ENCODE measurements around the gene MCCD1. TPM values are rescaled to one million over a fixed set of nuclear protein-coding genes. Genes with fewer than 3 reads are reported as not detected.
"Not testable (repeated sequence)": the region's sequence is repeated elsewhere in the genome, so short reads cannot be mapped to it uniquely, and the experiment has no call there.

The MCCD1 gene
- total RNA-seq, 1 donor from 2014 or later, result not detected

DNA sequence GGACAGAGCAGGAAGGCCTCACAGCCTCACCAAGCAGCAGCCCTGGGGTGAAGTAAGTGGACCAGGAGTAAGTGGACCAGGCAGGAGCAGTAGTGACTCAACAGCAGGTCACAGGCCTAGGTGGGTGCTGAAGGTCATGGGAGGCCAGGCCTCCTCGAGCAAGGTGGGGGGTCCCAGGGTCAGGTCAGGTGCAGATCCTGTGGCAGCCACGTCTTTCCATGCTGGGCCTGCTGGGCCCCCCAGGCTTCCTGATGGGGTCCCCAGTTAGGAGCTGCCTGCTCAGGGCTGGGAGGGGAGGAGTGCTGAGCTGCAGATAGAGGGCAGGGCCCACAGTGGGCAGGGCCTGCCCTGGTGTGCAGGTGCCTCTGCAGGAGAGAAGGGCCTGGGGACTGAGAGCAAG is 19.7 kb upstream of the MCCD1 start:
- not testable (repeated sequence) for DNase-seq (ENCODE audit: extremely low read depth, low read depth, low spot score)

GRCh38 chr6:31510007-31510406 is 18.8 kb upstream of the MCCD1 start:
- DNase-seq (ENCODE audit: extremely low read depth, low read depth, low spot score), result no peak

GRCh38 chr6:31513456-31514165 is 15.2 kb upstream of the MCCD1 start:
- no peak for DNase-seq (ENCODE audit: extremely low read depth, low read depth, low spot score)

DNA sequence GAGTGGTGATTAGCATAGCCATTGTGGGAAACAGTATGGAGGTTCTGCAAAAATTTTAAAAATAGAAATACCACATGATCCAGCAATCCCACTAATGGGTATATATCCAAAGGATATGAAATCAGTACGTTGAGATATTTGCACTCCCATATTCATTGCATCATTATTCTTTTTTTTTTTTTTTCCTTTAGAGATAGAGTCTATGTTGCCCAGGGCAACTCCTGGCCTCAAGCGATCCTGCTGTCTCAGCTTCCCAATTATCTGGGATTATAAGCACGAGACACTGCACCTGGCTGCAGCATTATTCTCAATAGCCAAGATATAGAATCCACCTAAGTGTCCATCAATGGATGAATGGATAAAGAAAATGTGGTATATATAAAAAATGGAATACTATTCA is 6.9 kb upstream of the MCCD1 start:
- no peak for DNase-seq (ENCODE audit: extremely low read depth, low read depth, low spot score)

DNA sequence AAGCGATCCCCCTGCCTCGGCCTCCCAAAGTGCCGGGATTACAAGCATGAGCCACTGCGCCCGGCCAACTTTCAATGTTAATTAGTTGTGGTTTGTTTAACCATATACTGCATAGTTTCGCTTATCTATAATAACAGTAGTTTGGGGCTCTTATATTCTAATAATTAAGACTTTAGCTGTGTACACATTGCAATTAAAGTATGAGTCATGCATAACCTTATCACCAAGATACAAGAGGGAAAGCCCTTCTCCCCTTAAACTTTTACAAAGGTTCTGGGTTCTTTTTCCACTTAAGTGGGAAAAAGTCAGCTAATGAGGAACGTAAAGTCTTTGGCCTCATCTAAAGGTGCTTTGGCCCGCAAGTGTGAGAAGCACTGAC is 3.2 kb upstream of the MCCD1 start:
- DNase-seq (ENCODE audit: extremely low read depth, low read depth, low spot score), result no peak

DNA sequence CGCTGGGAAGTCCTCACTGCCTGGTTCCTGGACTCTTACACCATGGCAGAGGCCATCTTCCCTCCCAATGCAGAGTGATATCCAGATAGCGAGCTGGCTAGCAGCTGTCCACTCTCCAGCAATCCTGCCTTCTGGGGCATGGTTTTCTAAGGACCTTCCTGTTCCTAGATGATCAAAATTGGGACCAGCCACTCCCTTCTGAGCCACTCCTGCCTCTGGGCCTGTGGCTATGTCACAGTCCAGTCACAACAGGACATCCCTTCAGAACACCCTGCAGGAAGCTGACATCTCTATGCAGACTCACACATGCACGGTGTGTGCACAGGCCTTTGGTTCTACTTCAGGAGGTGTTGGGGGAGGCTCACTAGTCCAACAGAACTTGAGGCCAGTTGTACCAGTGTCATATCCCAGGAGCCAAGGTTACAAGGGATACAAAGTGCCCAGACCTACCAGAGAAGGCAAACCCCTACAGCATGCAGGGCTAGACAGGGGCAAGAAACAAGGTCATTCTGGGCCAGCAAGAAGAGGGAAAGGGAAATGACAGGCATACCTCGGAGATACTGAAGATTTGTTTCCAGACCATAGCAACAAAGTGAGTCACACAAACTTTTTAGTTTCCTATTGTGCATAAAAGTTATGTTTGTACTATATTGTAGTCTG is 2.7 kb upstream of the MCCD1 start:
- peak; percentile 77 for DNase-seq (ENCODE audit: extremely low read depth, low read depth, low spot score)

DNA sequence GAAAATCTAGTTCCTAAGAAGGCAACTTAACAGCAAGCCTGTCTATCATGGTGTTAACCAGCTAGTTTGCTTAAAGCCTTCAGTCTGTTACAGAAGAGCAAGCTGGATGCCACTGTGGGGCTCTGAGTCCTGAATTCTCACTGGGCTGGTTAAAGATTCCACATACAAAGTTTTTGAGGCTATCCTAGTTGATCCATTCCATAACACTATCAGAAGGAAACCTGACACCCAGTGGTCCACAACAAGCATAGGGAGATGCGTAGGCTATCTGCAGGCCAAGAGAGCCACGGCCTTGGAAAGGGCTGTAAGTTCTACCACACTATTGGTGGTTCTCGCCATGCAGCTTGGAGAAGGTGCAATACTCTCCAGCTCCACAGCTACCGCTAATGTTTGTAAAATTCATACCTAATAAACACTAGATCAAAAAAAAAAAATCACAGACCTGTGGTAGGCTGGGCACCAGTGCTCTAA is 420 bp upstream of the MCCD1 start:
- no peak for DNase-seq (ENCODE audit: extremely low read depth, low read depth, low spot score)

GRCh38 chr6:31529329-31530150 is 778 bp downstream of the MCCD1 start:
- DNase-seq (ENCODE audit: extremely low read depth, low read depth, low spot score), result no peak

GRCh38 chr6:31530659-31531058 is 1.9 kb downstream of the MCCD1 start:
- DNase-seq (ENCODE audit: extremely low read depth, low read depth, low spot score), result no peak

- DNase-seq (ENCODE audit: extremely low read depth, low read depth, low spot score), result no peak
Measured at GRCh38 chr6:31531162-31531561, 2.4 kb downstream of the MCCD1 start.

DNA sequence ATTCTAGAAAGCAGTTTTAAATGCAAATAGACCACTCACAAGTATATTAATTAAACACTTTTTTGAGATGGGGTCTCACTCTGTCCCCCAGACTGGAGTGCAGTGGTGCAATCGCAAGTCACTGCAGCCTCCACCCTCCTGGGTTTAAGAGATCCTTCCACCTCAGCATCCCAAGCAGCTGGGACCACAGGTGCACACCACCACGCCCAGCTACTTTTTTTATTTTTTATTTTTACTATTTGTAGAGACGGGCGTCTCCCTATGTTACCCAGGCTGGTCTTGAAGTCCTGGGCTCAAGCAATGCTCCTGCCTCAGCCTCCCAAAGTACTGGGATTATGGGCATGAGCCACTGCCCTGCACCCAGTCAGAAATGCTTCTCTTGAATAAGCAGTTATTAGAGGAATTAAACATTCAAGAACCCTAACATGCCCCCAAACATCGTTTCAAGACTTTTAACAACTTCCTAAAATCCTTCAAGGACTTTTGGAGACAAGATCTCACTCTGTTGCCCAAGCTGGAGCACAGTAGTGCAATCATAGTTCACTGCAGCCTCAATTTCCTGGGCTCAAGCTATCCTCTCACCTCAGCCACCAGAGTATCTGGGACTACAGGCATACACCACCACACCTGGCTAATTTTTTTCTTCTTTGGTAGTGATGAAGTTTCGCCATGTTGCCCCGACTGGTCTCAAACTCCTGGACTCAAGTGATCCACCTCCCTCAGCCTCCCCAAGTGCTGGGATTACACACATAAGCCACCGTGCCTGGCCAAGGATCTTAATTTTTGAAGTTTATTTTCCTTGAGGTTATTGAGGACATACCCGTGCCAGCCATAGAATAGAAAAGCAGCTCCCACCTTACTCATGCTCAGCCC is 3.2 kb downstream of the MCCD1 start:
- DNase-seq (ENCODE audit: extremely low read depth, low read depth, low spot score), result no peak

DNA sequence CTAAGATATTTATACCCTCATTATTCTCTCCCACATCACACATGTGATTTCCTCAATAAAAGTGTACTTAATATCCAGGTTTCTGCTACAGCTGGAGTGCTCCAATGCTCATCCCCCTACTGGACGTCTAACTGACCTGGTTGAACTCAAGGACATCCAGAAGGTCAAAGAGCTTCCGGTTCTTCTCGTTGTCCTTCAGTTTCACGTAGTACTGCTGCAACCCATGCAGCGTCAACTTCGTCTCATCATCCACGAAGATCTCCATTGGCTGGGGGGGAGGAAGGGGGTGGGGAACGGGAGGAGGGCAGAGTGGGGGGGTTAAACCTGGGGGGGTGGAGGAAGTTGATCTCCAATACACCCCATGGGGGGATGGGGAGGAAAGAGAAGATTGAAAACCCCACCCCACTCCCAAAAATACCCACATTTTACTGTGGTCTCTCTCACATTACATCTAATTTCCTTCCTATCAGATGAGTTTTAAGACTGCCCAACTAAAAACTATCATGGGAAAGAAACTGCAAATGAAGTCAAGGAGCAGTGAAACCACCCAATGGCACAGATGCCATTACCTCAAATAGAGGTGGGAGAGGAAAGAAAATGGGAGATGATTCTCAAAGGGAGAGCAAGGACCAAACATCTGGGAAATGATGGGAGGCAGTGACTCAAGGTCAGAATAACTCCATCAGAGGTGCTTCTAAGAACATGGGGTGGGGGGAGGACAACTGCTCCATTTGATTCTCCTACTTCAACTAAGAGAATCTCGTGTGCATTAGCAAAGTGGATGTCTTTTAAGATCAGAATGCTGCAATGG is 4.1 kb downstream of the MCCD1 start:
- no peak for DNase-seq (ENCODE audit: extremely low read depth, low read depth, low spot score)

DNA sequence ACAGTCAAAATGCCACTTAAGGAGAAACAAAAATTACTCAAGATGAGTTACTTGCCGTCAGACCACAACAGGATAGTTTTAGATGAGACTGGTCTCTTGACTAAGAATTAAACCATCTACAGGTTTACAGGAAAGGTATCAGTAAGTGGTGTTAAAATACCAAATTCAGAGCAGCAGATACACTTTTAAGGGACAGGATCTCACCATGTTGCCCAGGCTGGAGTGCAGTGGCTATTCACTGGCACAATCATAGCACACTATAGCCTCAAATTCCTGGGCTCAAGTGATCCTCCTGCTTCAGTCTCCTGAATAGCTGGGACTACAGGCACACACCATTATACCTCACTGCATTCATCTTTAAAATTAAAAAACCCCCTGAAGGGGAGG is 4.7 kb downstream of the MCCD1 start:
- no peak for DNase-seq (ENCODE audit: extremely low read depth, low read depth, low spot score)

GRCh38 chr6:31534011-31534410 is 5.2 kb downstream of the MCCD1 start:
- DNase-seq (ENCODE audit: extremely low read depth, low read depth, low spot score), result no peak

DNA sequence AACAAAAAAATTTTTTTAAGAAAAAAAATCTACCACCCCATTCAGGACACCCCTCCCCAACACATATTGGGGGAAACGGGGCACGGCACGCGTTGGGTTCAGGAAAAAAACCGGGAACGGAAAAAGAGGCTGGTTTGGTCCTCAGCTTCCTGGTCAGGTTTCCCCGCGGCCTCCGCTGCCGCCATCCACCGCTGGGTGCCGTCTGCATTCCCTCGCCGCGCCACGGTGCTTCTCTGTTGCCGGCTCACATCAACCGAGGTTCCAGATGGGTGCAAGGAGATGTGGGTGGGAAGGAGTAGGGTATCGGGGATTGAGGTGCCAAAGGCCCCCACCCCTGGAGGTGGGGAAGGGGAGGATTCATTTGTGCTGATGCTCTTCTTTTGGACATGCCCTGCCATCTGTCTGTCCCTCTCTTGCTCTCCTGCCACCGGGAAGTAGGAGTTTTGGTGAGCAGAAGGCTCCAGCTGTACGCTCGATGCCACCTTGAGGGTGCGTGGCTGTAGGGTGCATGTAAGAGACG is 5.8 kb downstream of the MCCD1 start:
- DNase-seq (ENCODE audit: extremely low read depth, low read depth, low spot score), result no peak

- DNase-seq (ENCODE audit: extremely low read depth, low read depth, low spot score), result no peak
Measured at GRCh38 chr6:31535538-31536324, 7.0 kb downstream of the MCCD1 start.

- no peak for DNase-seq (ENCODE audit: extremely low read depth, low read depth, low spot score)
Measured at GRCh38 chr6:31538805-31539400, 10.1 kb downstream of the MCCD1 start.

- DNase-seq (ENCODE audit: extremely low read depth, low read depth, low spot score), result no peak
Measured at GRCh38 chr6:31540640-31541039, 11.9 kb downstream of the MCCD1 start.

Measured in glomerular endothelial cell (primary cell).